Neuron (in vitro differentiated cells): ENCODE data around the gene LRRC17.
"Not testable (repeated sequence)": the region's sequence is repeated elsewhere in the genome, so short reads cannot be mapped to it uniquely, and the experiment has no call there.

Experiments
- H2AFZ ChIP-seq: one replicate; pipeline ENCODE4 v1.6.1; 2013; ENCODE audit warnings: low read depth, mild to moderate bottlenecking, inconsistent platforms, low read length, moderate library complexity
- H3K27me3 ChIP-seq: one replicate; pipeline ENCODE4 v1.6.1; 2013; ENCODE audit warnings: low read length; ENCODE audit not compliant: insufficient read depth
- H3K36me3 ChIP-seq: one replicate; pipeline ENCODE4 v1.6.1; 2013; ENCODE audit warnings: low read length; ENCODE audit not compliant: insufficient read depth
- H3K4me1 ChIP-seq: one replicate; pipeline ENCODE4 v1.6.1; 2013; ENCODE audit warnings: low read length; ENCODE audit not compliant: insufficient read depth
- H3K4me3 ChIP-seq: 2 replicates; pipeline ENCODE4 v1.5.1; 2013; ENCODE audit warnings: mild to moderate bottlenecking, low read length, moderate library complexity
- H3K9me3 ChIP-seq: one replicate; pipeline ENCODE4 v1.6.1; 2013; ENCODE audit warnings: low read length

LRRC17 gene

DNA sequence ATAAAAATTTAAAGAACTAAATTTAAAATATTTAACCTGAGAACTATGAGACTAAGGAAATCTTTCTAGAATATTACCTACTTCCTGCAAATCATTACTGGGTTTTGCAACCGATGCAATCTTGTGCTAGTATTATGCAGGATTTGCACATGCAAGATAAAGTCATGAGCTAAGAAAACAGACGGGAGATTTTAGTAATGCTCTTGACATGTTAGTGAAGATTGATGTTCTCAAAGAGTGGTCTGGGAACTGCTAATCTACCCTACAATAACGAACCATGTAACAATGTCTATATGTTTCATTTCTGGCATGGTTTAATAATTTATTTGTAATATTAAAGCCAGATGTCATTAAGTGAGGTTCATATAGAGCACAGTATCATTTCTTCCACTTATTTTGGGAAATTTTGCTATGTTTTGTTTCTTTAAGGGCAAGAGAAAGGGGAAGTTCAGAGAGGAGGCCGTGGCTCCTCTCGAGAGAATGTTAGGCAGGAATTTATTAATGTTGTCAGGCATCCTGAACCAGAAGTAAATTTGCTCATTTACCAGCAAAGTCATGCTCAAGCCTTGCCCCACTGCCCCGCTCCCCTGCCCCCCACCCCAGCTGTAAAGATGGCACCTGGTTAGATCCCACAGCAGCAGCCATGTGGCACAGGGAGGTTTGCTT is 22.8 kb downstream of the LRRC17 start:
- no peaks in the 10 kb centered on the region for H3K9me3 ChIP-seq
- H3K27me3 ChIP-seq: no peaks in the 10 kb centered on the region
- no peak overlapping the region for H3K4me3 ChIP-seq
- H3K4me1 ChIP-seq: peaks cover 20% of the 10 kb centered on the region
- peaks cover 2% of the 10 kb centered on the region for H3K36me3 ChIP-seq
- no peak overlapping the region for H2AFZ ChIP-seq

DNA sequence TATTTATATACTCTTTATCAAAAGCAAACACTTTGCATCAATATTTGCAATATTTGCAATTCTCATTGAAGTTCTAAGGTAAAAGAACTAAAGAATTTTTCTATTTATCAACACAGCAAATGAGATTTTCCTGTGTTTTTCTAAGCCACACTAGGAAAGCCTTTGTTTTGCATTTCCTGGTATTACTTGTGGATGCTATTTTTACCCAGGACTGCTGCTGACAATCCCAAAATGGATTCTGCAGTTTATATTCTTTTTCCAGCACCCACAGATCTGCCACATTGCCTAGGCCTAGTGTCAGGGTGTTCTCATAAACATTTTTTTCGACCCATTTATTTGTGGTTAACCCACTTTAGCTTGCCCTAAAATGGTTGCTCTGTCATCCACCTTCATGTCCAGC is 25.9 kb downstream of the LRRC17 start:
- no peaks in the 10 kb centered on the region for H3K9me3 ChIP-seq
- no peak overlapping the region for H3K4me3 ChIP-seq
- no peaks in the 10 kb centered on the region for H3K27me3 ChIP-seq
- no peak overlapping the region for H2AFZ ChIP-seq
- peaks cover 12% of the 10 kb centered on the region for H3K4me1 ChIP-seq
- H3K36me3 ChIP-seq: peaks cover 8% of the 10 kb centered on the region

DNA sequence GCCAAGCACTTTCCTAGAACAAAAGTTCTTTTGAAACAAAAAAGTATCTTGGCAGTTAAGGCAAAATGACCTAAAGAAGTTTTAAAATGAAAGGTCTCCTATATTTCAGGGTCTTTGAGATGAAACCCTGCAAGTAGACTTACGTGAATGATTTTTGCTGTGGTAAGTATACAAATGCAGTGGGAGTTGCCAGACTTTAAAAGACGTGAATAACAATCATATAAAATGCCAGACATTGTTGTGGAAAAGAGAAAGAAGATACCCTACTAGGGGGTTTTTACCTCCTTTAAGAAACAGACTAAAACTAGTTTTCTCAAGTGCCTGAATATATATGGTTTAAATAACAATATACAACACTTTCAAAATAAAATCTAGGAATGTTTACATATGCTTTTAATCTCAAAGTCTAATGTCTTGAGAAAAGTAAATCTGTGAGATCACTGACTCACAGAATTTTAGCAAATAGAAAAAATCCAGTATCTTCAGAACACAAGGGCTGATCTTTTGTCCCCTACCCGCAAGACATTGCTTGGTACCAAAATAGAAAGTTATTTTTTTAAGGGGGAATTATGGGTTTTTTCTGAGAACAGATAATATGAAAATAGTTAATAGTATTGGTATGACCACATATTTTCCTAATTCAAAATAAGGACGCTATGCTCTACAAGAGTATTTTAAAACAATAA is 29.5 kb downstream of the LRRC17 start:
- Histone ChIP-seq H3K4me1 (no peaks in the 10 kb centered on the region), H3K27me3 (no peaks in the 10 kb centered on the region), H3K36me3 (peaks cover 6% of the 10 kb centered on the region), H3K4me3 (no peak overlapping the region), H2AFZ (no peak overlapping the region), H3K9me3 (no peaks in the 10 kb centered on the region)

DNA sequence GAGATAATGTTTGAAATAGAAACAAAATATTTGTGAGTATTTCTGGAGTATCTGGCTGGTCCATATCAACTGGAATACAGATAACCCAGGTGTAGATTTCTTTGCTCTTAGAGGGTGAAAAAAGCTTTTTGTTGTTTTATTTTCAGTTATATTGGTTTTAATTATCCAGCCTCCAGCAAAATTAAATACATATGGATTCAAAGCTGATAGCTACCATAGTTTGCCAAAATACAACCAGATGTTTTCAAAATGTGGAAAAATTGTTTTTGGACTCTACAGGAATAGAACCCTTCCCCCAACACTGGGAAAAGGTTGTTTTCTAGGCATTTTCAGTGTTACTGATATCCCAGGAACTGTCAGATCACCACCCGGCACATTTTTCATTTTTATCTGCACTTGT is 30.1 kb downstream of the LRRC17 start:
- Histone ChIP-seq H3K9me3 (no peaks in the 10 kb centered on the region), H2AFZ (no peak overlapping the region), H3K4me3 (no peak overlapping the region), H3K27me3 (no peaks in the 10 kb centered on the region), H3K4me1 (no peaks in the 10 kb centered on the region), H3K36me3 (peaks cover 6% of the 10 kb centered on the region)

DNA sequence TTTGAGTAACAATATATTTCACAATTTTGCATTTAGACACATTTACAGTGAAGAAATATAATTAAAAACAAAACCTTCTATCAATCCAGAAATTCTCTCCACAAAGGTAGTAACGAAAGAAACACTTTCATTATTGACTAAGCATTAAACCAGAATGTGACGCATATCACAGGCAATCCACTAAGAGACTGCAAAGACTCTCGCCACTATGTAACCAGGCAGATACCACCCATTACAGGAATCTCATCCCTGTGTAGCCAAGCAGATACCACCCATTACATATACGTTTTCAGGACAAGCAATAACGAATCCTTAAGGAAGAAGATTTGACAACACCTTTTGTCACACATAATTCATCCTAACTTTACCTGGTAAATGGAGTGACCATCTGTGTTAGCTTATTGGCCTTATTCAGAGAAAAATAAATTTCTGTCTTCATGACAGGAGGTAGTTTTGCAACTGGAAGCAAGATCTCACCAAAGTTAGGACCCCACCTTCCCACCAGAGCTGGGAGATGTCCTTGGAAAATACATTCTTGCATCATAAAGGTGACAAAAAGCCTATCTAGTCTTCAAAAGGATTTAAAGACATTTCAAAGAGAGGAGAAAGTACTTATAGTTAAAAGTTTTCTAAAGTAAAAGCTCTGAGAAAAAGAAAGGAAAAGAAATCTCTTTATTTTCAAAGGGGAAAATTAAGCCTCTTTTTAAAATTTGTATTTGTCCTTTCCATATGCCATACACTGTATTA is 30.8 kb downstream of the LRRC17 start:
- no peaks in the 10 kb centered on the region for H3K27me3 ChIP-seq
- H3K4me1 ChIP-seq: no peaks in the 10 kb centered on the region
- H3K4me3 ChIP-seq: no peak overlapping the region
- peaks cover 6% of the 10 kb centered on the region for H3K36me3 ChIP-seq
- no peak overlapping the region for H2AFZ ChIP-seq
- no peaks in the 10 kb centered on the region for H3K9me3 ChIP-seq

DNA sequence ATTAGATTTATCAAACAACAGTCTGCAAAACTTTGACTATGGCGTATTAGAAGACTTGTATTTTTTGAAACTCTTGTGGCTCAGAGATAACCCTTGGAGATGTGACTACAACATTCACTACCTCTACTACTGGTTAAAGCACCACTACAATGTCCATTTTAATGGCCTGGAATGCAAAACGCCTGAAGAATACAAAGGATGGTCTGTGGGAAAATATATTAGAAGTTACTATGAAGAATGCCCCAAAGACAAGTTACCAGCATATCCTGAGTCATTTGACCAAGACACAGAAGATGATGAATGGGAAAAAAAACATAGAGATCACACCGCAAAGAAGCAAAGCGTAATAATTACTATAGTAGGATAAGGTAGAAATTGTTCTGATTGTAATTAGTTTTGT is 31.4 kb downstream of the LRRC17 start:
- Histone ChIP-seq H3K36me3 (peaks cover 6% of the 10 kb centered on the region), H3K9me3 (no peaks in the 10 kb centered on the region), H3K27me3 (no peaks in the 10 kb centered on the region), H3K4me3 (no peak overlapping the region), H3K4me1 (no peaks in the 10 kb centered on the region), H2AFZ (no peak overlapping the region)

DNA sequence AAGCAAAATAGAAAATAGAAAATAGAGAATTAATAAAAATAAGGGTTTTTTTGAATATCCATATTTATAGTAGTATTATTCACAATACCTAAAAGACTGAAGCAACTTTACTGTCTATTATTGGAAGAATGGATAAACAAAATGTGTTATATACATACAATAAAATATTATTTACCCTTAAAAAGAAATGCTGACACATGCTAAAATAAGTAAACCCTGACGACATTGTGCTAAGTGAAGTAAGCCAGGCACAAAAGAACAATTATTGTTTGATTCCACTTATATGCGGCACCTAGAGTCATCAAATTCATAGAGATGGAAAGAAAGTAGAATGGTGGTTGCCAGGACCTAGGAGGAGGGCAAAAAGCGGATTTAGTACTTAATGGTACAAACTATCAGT is 39.0 kb downstream of the LRRC17 start:
- Histone ChIP-seq H3K4me3 (no peak overlapping the region), H3K9me3 (peaks cover 2% of the 10 kb centered on the region), H3K36me3 (no peaks in the 10 kb centered on the region), H2AFZ (no peak overlapping the region), H3K27me3 (no peaks in the 10 kb centered on the region), H3K4me1 (no peaks in the 10 kb centered on the region)

DNA sequence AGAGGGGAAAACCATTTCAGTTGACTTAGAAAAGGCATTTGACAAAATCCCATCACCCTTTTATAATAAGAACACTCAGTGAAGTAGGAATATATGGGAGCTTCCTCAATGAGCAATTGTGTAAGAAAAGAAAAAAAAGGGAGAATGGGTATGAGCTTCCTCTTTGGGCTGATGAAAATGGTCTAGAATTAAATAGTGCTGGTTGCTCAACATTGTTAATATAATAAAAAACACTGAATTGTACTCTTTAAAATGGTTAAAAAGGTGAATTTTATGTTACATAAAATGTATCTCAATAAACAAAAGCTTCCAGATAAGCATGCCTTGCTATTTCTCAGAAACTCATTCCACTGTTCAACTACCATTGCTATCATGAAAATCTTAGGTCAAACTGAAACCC is 40.6 kb downstream of the LRRC17 start:
- Histone ChIP-seq H3K9me3 (peaks cover 2% of the 10 kb centered on the region), H3K36me3 (no peaks in the 10 kb centered on the region), H3K4me3 (no peak overlapping the region), H3K27me3 (no peaks in the 10 kb centered on the region), H3K4me1 (no peaks in the 10 kb centered on the region), H2AFZ (no peak overlapping the region)

DNA sequence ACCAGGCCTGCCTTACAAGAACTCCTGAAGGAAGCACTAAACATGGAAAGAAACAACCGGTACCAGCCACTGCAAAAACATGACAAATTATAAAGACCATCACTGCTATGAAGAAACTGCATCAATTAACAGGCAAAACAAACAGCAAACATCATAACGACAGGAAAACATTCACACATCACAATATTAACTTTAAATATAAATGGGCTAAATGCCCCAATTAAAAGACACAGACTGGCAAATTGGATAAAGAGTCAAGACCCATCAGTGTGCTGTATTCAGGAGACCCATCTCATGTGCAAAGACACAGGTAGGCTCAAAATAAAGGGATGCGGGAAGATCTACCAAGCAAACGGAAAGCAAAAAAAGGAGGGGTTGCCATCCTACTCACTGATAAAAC is 41.6 kb downstream of the LRRC17 start:
- H3K9me3 ChIP-seq: not testable (repeated sequence)

DNA sequence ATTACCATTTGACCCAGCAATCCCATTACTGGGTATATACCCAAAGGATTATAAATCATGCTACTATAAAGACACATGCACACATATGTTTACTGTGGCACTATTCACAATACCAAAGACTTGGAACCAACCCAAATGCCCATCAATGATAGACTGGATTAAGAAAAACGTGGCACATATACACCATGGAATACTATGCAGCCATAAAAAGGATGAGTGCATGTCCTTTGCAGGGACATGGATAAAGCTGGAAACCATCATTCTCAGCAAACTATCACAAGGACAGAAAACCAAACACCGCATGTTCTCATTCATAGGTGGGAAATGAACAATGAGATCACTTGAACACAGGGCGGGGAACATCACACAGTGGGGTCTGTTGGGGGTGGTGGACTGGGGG is 45.2 kb downstream of the LRRC17 start:
- H3K4me3 ChIP-seq, H3K9me3 ChIP-seq, H3K4me1 ChIP-seq, H3K36me3 ChIP-seq, H2AFZ ChIP-seq, H3K27me3 ChIP-seq: not testable (repeated sequence)

More for the DNA sequence above, 41.6 kb downstream of the LRRC17 start:
- not testable (repeated sequence) for H3K4me3 ChIP-seq, H2AFZ ChIP-seq, H3K4me1 ChIP-seq, H3K36me3 ChIP-seq, H3K27me3 ChIP-seq

DNA sequence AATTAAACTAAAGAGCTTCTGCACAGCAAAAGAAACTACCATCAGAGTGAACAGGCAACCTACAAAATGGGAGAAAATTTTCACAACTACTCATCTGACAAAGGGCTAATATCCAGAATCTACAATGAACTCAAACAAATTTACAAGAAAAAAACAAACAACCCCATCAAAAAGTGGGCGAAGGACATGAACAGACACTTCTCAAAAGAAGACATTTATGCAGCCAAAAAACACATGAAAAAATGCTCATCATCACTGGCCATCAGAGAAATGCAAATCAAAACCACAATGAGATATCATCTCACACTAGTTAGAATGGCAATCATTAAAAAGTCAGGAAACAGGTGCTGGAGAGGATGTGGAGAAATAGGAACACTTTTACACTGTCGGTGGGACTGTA is 49.2 kb downstream of the LRRC17 start:
- not testable (repeated sequence) for H3K4me1 ChIP-seq, H3K36me3 ChIP-seq, H3K27me3 ChIP-seq, H3K9me3 ChIP-seq, H2AFZ ChIP-seq, H3K4me3 ChIP-seq

DNA sequence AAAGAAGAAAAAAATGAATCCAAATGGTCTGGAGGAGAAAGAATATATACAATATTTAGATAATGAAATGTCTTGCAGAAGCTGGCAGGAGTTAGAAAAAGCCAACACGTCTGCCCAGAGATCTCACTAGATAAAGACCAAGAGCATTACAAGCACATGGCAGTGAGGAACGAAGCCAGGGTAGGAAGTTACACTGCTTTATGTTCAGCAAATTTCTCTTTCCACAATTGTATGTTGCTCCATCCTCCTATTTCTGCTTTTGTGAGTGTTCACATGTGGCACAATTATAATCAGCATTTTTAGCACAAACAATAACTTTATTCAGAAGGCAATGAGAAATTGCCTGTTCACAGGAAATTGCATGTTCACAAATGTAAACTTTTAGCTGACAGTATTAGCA is 53.7 kb downstream of the LRRC17 start:
- no peak overlapping the region for H2AFZ ChIP-seq
- no peak overlapping the region for H3K4me3 ChIP-seq

DNA sequence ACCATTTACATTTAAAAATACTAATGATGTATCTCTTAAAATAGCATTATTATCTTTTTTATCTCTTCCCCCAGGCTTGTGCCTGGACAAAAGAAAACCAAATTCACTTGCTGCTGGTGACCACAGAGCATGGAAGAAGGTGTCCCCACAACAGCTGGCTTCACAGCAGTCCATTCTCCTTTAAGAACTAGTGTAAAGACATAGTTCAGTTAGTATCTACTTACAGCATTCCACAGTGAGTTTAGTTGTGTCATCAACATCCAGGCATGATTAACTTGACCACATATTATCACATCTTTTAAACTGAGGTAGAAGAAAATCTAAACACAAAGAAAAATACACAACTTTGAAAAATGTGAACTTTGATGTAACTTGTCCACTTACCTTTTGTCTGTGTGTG is 55.0 kb downstream of the LRRC17 start:
- Histone ChIP-seq H3K4me1 (no peaks in the 10 kb centered on the region), H3K4me3 (no peak overlapping the region), H3K36me3 (no peaks in the 10 kb centered on the region), H2AFZ (no peak overlapping the region), H3K9me3 (no peaks in the 10 kb centered on the region), H3K27me3 (no peaks in the 10 kb centered on the region)

More for the DNA sequence above, 53.7 kb downstream of the LRRC17 start:
- Histone ChIP-seq H3K4me1 (no peaks in the 10 kb centered on the region), H3K36me3 (no peaks in the 10 kb centered on the region), H3K9me3 (no peaks in the 10 kb centered on the region), H3K27me3 (no peaks in the 10 kb centered on the region)
